Measurements from ENCODE around the gene NEU2. TPM values are rescaled to one million over a fixed set of nuclear protein-coding genes. Genes with fewer than 3 reads are reported as not detected.
"Not testable (repeated sequence)": the region's sequence is repeated elsewhere in the genome, so short reads cannot be mapped to it uniquely, and the experiment has no call there.

Gene NEU2
- total RNA-seq, 1 experiment from 2014 or later, result not detected

DNA sequence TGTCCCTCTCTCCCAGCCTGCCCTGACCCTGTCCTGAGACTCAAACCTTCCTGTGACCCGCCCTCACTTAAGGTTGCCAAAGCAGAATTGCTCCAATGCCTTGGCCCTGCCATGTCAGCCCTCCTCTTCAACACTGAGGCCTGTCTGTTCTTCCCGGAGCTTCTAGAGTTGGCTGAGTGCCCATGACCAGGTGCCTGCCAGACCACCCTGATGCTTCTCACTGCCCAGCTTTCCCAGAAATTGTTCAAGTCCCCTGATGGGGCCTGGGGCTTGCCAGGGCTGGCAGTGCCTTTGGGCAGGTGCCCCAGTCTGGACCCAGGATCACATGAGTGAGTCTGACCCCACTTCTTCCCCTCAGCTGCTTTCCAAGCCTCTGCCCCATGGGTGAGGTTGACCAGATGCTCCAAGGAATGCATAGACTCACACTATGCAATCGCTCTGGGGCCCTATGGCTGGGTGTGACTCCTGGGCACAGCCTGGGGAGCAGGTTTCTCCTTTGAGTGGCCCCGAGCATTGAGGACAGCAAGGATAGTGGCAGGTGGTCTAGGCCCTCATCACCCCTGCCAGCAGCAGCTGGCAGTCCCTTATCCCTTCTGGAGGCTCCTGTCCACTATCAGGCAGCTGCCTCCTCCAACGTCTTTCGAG is 24.6 kb downstream of the NEU2 start:
- no peak for DNase-seq (ENCODE audit: low spot score)

DNA sequence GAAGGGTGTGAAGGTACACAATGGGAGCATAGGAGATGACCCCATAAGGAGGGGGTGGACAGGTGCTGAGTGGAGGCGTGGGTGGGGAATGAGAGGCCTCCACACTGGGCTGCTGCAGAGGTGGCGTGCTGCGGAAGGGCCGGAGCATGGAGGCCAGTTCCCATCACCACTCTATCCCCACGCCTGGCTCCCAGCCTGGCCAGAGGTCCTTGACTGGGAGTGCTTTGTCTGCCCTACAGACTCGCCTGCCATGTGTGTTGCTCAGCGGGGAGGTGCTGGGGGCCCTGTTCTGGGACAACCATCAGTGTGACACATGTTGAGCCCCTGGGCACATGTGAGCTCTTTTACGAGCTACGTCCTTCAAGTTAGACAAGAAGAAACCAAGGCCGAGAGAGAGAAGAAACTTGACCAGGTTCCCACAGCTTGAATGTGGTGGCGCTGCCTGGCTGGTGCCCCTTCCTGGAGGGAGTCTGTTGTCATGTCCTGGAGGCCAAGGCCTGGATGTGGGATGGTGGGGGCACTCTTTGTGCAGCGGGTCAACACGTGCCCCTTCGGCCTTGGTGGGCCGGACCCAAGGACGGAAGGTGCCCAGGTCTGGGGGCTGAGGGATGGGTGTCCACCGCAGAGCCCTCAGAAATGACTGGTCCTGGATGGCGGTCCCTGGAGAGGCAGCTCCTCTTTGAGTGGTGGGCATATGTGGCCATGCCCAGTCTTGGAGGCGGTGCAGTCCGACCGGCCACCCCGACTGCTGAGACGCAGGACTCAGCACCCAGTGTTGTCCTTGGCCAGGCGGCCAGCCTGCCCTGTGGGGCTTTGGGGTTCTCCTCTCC is 26.5 kb downstream of the NEU2 start:
- DNase-seq (ENCODE audit: low spot score), result no peak

DNA sequence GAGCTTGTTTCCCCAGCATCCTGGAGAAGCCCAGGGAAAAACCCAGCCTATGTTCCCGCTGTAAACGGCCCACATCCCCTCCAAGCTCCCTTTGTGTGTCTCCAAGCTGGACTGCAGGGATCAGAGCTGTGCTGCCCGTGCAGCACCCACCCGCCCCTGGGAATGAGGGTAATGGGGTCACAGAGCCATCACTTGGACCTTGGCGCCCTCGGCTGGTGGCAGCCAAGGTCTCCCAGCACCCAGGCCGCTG is 27.0 kb downstream of the NEU2 start:
- no peak for DNase-seq (ENCODE audit: low spot score)

DNA sequence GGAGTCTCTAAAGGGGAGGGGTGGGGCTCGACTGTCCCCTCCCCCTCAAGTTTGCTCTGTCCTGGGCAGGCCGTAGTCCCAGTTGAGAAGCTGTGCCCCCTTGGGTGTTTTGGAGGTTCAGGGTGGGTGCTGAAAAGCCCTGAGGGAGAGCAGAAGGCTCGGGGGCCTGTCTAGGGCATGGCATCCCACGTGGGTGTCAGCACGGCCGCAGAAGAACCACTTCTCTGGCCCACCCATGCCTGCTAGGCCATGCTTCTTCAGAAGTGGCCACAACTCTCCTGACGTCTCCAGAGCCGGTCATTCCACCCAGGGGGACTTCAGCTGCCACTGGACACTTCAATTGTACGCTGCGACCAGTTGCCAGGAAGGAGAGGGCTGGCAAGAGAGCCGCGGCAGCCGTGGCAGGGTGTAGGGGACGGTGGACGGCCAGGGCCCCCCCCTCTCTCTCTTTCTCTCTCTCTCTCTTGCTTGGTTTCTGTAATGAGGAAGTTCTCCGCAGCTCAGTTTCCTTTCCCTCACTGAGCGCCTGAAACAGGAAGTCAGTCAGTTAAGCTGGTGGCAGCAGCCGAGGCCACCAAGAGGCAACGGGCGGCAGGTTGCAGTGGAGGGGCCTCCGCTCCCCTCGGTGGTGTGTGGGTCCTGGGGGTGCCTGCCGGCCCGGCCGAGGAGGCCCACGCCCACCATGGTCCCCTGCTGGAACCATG is 27.5 kb downstream of the NEU2 start, which contains the start of gene INPP5D:
TSS of gene INPP5D (plus strand) at position 546 of the 704 bp plus-strand sequence. CDS start at position 683, 137 bp downstream.
- DNase-seq (ENCODE audit: low spot score), result no peak

DNA sequence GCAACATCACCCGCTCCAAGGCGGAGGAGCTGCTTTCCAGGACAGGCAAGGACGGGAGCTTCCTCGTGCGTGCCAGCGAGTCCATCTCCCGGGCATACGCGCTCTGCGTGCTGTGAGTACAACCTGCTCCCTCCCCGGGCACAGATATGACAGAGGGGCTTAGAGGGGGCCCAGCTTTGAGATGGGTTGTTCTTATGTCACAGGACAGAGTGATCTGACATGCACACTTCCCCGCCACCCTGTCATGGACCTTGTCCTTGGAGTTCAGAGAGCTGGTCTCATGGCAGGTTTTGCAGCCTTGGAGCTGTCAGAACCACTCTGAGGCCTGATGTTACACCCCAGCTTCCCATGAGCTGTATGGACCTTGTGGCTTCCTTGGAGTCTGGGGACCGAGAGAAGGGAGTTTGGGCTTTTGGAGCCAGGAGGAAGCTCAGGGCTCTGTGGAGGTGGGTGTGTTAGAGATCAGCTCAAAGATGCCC is 28.1 kb downstream of the NEU2 start:
- DNase-seq (ENCODE audit: low spot score), result no peak

DNA sequence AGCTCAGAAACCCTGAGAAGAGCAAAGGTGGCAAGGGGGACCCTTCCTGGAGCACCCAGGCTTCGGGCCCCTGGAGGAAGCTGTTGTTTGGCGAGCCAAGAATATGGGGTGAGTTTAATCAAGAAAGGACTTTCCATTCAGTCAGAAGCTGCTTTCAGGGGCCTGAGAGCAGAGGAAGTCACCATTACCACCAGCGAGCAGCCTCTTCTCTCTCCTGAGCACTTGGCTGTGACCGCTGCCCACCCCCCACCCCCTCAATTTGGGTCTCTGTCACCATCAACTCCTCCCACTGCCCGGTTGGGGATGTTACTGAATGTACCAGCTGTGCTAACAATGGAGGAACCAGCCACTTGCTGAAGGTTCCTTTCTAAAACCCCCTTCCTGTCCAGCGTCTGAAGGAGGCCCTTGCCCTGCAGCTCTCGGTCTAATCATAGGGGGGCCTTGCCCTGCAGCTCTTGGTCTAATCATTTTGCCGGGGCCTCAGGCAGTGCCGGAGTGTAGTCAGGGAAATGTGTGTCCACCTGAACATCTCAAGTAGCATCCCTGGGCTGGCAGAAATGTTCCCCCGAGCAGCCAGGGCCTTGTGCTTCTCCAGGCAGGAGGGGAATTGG is 28.6 kb downstream of the NEU2 start:
- no peak for DNase-seq (ENCODE audit: low spot score)

DNA sequence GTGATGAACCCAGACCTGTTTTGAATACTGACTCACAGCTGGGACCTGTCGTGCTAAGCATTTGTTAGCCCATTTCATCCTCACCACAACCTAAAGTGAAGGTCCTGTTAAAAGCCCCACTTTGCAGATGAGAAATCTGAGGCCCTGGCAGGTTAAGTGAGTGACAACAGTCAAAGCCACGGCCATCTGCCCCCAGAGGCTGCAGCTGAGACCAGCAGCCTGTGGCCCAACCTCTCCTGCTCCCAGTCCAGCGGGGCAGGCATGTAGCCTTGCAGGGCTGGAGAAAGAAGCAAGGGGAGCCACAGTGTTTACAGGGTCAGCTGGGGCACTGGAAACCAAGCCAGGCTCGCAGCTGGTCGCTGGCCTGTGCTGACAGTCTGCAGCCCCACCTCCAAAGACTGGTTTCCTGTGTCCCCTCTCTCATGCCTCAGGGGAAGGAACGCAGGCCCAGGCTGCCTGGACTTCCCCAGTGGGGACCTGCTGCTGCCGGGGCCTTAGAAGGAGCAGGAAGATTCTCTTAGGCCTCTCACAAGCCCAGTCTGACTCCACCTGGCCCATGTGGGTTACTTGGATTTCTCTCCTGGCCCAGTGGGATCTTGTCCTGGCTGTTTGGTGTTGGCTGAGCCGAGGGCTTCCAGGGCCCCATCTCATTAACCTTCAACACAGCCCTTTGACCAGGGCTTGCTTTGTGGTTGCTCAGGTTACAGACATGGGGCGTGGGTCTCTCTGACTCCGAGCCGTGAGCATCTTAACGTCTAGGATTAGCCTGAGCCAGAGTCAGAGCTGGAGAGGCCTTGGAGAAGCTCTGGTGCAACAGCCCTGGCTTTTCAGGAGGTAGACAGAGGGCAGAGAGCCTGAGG is 29.3 kb downstream of the NEU2 start:
- no peak for DNase-seq (ENCODE audit: low spot score)

DNA sequence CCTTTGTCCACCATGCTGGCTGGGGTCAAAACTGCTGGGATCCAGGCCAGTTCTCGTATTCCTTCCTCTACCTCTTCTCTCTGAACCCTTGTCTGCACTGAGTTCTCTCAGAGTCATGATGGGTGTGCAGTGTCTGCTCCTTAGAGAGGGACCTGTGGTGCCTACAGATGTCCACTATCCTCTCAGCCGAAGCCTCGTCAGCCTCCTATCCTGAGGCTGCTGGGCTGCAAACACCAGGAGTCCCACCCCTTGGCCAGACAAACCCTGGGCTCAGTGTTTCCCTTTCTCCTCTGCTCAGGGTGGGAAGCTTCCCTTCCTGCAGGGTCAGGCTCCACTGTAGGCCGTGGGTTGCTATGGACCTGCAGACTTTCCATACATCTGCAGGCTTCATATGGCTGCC is 30.0 kb downstream of the NEU2 start:
- DNase-seq (ENCODE audit: low spot score), result no peak

DNA sequence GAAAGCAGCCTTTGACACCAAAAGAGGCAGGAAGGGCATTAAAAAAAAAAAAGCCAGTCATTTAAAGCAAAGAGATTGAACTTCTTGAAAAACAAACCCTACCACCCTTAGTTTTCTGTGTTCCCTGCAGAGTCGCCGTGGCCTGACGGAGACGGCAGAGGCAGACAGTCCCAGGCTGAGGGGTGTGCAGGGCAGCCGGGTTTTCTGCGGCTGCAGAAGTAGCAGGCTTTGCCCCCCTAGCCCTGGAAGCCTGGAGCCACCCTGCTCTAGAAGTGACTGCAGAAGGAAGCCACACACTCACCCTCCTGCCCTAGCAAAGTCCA is 30.4 kb downstream of the NEU2 start:
- DNase-seq (ENCODE audit: low spot score), result no peak

DNA sequence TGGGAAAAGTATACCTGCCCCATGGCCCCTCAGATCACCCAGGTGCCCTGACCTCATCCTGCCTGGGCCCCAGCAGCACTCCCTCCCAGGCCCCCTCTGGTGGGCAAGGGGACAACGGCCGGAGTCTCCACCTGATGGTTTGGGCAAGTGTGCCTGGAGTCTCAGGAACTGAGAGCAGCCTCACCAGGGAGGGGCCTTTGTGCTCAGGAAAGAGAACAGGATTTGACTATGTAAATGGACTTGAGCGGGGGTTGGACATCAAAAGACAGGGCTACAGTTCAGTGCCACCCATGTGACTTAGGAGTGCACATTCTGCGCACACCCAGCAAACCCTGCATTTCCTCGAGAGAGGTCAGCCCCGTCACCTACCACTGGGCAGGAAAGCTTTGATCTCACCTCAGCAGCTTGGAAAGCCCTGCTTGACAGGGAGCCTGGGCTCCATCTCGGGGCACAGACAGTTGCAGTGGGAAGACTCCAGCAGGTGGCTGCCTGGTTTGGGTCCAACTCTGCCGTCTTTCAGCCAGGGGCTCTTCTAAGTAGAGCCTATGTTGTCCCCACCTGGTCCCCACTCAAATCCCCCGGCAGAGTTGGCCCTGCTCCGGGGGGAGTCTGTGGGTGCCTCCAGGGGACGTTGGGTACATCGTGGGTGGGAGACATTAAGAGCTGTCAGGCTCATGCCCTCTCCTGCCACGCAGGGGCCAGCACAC is 30.9 kb downstream of the NEU2 start:
- no peak for DNase-seq (ENCODE audit: low spot score)

DNA sequence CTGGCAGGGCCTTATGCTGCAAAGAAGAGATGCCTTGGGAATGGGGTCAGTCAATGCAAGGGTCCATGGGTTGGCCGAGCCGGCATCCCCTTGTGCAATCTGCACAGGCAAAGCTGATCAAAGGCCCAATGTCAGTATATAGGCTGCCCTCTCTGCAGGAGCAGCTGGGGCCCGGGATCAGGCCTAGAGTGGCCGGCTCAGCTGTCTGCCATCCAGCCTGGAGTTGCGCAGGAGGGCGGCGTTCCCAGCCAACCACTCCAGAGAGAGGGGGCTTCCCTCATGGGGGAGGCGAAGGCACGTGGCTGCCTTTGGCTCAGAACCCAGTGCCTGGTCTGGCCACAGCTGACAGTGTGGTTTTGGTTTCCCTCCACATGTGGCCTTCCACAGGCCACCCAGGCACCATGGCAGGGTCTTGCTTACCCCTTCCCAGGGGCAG is 31.5 kb downstream of the NEU2 start:
- DNase-seq (ENCODE audit: low spot score), result no peak

DNA sequence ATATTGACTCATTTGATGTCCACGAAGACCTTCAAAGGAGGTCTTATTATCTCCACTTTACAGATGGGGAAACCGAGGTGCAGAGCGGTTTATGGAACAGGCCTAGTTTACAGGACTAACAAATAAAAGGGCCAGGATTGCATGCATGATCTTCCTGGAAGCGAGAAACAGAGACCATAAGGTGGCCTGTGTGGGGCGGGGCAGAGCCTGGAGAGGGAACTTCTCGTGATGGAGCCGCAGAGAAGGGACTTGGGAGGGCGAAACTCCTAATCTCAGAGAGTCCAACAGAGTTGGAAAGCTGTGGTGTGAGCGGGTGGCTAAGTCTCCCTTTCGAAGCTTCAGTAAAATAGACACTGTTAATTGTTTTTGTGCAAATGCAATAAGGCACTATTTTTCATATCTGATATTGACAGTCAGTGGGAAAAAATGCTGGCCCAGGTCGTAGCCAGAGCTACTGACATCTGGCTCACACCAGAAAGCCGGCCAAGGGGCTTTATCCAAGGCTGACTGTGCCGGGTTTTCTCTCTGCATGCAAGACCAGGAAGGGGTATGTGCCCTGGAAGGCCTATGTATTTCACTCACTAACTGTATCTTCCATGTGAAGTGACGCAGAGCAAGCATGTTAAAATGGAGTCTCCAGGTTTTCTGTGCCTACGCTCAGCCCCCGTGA is 32.2 kb downstream of the NEU2 start:
- DNase-seq (ENCODE audit: low spot score), result no peak

DNA sequence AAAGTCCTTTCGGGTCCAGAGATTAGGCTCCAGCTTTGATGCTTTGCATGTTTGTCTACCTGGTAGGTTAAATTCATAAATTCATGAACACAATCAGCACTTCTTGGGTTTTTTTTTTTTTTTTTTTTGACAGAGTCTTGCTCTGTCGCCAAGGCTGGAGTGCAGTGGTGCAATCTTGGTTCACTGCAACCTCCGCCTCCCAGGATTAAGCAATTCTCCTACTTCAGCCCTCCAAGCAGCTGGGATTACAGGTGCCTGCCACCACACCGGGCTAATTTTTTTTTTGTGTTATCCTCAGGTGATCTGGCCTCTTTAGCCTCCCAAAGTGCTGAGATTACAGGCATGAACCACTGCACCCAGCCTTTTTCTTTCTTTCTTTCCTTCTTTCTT is 32.7 kb downstream of the NEU2 start:
- not testable (repeated sequence) for DNase-seq (ENCODE audit: low spot score)

DNA sequence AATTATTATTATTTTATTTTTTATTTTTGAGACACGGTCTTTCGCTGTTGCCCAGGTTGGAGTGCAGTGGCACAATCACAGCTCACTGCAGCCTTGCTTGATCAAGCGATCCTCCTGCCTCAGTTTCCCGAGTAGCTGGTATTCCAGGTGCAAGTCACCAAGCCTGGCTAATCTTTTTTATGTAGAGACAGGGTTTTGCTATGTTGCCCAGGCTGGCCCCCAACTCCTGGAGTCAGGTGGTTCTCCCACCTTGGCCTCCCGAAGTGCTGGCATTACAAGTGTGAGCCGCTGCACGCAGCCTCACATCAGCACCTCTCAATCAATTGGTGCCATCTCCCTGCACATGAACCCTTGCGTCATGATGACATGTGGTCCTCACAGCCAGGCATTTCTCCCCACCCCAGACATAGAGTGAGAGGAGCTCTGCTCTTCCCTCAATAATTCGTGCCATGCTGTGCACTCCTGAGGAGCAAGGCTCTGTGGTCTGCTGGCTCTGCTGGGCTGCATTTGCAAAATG is 33.5 kb downstream of the NEU2 start:
- no peak for DNase-seq (ENCODE audit: low spot score)

DNA sequence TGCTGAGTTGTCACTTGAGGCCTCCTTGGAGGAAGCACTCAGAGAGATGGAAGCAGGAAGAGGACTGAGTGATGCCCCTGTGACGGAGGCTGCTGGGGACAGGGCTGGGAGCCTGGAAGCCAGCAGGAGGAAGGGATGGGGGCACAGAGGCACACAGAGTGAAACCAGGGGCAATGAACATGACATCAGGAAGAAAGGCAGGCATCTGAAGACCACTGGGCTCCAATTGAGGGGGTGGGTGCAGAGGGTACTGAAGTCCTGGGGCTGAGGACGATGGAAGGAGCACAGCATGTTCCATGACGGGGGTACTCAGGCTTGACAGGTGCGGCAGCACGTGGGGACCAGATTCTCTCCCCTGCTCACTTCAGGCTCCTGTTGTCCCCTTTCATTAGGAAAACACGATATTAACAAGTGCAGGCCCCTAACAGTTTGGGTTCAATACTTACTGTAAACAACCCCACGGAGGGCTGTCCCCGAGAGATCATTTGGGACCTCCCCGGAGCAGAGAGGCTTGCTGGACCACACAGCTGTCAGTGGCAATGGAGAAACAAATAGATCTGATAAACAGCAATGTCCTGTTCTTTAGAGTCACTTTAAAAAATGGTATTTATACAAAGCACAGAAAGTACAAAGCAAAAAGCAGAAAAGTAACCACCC is 36.4 kb downstream of the NEU2 start:
- no peak for DNase-seq (ENCODE audit: low spot score)

DNA sequence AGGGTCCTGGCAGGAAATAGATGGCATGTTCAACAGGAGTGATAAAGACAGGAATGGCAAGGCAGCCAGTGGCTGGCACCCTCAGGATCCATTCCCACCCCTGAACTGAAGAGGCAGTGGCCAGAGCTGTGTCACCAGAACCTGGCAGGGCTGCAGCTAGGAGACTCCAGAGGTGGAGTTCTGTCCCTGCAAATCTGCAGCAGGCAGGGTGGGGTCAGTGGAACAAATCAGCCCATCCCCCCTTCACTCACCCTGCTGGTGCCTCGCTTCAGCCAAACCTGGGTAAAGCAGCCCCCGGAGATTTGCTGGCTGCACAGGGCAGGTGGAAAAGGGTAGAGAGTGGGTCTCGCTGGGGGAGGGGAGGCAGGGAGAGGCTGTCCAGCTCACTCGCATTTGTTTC is 40.4 kb downstream of the NEU2 start:
- DNase-seq (ENCODE audit: low spot score), result no peak

DNA sequence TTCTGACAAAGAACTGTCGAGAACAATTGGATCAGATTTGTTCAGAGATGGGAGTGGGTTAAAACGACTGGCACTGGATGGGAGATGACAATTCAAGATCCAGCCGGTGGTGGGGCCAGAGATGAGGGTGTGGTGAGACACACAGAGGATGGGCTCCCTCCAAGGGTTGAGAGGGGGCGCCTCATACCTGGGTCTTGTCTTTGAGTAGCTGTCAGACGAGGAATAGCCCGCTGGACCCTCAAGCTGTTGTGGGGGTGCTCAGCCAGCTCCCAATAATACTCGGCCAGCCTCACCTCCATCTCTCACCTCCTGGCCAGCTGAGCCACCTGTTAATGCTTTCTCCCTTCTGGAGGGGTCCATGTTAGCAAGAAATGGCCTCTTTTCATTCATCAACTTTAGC is 41.6 kb downstream of the NEU2 start:
- no peak for DNase-seq (ENCODE audit: low spot score)

DNA sequence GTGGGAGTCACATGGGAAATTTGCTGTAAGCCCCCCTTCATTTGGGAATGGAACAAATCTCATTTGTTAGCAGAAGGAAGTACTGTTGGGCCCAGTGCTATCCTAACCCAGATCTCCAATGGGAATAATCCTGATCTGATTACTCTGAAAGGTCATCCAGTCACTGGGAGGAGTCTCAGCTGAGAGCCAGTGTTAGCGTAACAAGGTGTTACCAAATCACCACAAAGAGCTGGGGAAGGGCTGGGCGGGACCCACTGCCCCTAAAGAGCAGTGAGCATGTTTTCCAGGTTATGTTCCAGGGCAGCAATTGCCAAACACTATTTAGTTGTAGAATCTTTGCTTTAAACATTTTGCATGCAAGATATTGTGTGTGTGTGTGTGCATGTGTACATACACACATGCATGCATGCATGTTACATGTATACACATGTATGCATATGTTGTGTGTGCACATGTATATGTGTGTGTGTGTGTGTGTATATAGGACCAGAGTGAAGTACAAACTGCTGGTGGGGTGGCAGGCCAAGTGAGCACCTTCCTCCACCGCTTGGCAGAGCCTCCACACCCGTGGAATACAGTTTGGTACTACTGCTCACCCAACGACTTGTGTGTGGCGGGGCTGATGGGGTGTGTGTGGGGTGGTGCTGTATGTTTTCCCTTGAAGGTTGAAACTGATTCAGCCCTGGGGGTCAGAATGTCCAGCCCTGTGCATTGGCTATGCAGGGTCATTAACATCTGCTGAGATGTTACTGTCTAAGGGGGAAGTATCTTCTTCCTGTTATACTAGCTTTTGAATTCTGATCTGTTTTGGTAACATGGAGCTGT is 42.9 kb downstream of the NEU2 start:
- no peak for DNase-seq (ENCODE audit: low spot score)

DNA sequence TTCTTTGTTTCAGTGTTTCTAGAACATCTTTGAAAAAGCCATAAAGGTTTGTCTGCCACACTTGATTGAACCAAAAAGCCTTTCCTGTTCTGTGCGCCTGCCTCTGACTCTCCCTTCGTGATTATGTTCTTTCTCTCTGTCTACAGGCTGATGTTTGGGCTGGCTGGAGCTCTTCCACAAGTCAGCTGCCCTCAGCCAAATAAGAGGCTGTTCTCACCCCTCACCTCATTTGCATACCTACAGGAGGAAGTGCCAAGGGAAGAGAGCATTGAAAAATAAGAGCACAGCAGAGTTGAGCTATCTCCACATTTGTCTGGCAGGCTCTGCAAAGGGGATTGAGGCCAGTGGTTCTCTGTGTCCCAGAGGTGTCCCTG is 43.5 kb downstream of the NEU2 start:
- no peak for DNase-seq (ENCODE audit: low spot score)

Measured in H4 (cell line).